ENCODE measurements around the gene EED.

- TF ChIP-seq CTCF (conservative IDR thresholded peaks at IDR 0.05) (no peak), ZFX (IDR thresholded peaks at IDR 0.05) (no peak)
These were observed 37.1 kb upstream of the EED start for GRCh38 chr11:86207413-86207812.

All from C4-2B (cell line).